GM12873 (cell line): ENCODE results near the gene RAB44.

Experiments used
- TF ChIP-seq, protein P1 (sequence below): IDR thresholded peaks from 2 replicates; pipeline ENCODE4 v1.5.1; 2012; ENCODE audit warnings: low read depth, mild to moderate bottlenecking, moderate library complexity, low read length, control low read depth; ENCODE audit not compliant: insufficient read depth; ENCODE audit errors: missing control alignments

Gene RAB44

DNA sequence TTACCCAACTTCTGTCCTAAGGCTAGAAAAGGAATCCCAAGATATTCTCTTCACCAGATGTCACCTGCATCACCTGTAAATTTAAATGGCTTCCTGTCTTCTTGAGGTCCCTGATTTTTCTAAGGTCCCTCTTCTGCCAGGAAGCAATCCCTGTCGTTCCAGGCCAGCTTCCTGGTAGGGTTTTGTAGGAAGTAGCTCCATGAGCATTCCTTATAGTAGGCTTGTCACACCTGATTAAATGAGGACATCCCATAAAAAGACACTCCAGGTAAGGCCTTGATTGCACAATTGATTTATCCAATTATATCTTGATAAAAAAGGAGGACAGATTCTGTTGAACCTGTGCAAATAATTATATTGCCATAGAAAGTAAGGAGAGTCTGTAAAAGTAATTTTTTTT is 8.7 kb downstream of the RAB44 start:
- TF ChIP-seq, protein P1, sequence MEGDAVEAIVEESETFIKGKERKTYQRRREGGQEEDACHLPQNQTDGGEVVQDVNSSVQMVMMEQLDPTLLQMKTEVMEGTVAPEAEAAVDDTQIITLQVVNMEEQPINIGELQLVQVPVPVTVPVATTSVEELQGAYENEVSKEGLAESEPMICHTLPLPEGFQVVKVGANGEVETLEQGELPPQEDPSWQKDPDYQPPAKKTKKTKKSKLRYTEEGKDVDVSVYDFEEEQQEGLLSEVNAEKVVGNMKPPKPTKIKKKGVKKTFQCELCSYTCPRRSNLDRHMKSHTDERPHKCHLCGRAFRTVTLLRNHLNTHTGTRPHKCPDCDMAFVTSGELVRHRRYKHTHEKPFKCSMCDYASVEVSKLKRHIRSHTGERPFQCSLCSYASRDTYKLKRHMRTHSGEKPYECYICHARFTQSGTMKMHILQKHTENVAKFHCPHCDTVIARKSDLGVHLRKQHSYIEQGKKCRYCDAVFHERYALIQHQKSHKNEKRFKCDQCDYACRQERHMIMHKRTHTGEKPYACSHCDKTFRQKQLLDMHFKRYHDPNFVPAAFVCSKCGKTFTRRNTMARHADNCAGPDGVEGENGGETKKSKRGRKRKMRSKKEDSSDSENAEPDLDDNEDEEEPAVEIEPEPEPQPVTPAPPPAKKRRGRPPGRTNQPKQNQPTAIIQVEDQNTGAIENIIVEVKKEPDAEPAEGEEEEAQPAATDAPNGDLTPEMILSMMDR: no peak

DNA sequence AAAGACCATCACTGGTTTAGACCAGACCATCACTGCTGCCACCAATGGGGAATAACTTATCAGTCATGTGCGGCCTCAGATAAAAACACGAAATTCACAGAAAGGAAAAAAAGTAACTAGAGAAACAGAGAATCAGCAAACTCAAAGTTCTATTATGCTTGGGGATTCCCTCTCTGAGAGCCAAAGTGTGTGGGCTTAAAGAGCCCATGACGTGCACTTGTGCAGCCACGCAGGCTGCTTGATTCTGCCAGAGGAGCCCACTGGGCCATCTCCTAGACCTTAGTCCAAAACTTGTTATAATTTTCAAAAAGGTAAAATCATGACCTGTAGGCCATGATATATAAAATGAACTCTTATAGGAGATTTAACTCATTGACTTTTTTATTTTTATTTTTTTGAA is 15.2 kb downstream of the RAB44 start:
- TF ChIP-seq, protein P1: no peak

DNA sequence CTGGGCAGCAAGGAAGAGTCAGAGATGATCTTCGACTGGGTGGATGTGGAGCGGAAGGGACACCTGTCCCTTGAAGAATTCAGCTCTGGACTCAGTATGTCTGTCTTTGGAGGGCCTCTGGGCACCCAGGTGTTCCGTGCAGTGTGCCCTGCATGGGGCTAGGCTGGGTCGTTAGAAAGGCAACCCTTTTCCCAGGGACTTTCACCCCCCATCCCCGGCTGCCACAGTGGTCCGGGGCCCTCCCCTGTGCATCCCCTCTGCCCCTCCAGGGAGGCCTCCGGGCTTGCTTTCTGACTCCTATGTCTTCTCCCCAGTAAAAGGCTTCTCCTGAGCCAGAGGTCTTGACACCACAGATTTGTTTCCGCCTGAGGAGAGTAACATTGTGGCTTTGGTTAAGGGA is 16.2 kb downstream of the RAB44 start:
- TF ChIP-seq, protein P1: no peak

DNA sequence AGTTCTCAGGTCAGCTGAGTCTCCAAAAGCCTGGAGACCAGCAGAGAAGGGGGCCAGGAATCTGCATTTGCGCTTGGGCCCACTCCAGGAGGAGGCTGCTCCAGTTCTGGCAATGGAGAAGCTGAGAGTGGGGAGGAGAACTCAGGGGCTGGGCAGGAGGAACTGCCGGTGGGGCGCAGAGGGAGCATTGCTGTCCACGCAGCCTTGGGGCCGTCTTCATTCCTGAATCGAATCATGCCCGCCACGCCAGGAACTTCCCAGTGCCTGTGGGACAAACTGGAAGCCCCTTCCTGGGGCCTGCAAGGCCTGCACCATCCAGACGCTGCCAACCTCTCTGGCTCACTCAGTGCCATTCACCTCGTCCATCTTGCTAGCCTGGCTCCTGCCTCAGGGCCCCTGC is 16.9 kb downstream of the RAB44 start:
- TF ChIP-seq, protein P1: no peak

DNA sequence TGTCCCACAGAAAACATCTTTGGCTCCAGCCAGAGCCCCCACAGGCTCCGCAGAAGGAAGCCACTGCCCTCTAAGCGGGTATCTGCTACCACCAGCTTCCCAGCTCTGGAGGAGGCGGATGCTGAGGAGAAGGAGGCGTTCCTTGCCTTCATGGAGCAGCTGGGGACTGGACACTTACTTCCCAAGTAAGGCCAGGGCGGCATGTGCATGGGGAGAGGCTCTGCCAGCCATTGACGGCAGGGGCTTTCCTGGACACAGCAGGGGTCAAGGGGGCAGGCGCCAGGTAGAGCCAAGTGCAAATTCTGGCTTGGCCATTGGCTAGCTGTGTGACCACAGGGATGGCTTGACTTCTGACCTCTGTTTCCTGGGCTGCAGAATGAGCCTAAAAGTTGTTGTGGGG is 17.8 kb downstream of the RAB44 start:
- TF ChIP-seq, protein P1: no peak

DNA sequence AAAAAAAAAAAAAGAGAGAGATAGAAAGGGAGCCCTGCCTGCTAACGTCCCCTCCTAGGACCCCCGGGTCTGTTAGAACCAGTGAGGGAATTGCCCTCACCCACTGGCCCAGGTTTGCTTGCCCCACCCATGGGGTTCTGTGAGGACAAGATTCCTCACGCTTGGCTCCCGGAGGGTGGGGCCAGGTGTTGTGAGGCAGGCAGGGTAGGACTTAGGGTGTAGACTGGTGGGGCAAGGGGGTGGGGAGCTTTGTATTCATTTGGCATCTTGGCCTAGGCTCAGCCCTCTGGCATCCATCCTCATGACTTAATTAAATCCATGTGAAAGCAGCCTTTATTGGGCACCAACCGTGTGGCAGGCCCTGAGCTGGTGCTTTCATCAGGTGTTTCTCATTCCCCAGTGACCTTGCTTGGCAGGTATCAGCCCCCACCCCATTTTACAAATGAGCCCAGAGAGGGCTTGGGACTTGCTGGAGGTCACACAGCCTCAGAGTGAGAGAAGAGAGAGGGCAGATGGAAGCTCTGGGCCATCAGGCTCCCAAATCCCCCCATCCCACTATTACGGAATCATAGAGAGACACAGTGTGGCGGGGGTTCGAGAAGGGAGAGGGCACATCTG is 19.0 kb downstream of the RAB44 start:
- TF ChIP-seq, protein P1: no peak

DNA sequence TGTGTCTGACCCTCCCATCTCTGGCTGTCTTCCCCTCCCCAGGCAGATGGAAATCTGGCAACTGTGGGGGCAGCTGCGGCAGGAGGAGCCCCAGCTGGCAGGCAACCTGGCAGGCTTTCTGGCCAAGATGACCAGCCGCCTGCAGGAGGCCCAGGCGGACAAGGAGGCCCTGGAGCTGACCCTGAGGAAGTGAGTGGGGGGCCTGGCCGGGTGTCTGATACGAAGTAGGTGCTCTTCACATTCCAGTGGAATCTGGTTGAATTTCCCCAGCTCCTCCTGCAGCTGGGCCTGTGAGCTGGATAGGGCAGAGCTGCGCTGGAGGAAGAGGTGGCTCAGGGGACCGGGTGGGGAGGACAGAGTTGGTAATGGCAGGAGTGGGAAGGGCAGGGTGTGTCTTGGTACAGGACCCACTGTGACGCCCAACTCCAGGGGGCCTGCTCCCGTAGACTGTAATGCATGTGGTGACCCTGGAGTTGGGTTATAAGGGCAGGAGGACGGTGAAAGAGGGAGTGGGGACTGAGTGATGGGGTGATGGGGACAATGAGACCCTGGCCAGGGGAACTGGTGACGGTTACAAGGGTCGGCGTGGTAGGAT is 19.7 kb downstream of the RAB44 start:
- TF ChIP-seq, protein P1: no peak
